ENCODE measurements around the gene PEX11B.

PEX11B gene

DNA sequence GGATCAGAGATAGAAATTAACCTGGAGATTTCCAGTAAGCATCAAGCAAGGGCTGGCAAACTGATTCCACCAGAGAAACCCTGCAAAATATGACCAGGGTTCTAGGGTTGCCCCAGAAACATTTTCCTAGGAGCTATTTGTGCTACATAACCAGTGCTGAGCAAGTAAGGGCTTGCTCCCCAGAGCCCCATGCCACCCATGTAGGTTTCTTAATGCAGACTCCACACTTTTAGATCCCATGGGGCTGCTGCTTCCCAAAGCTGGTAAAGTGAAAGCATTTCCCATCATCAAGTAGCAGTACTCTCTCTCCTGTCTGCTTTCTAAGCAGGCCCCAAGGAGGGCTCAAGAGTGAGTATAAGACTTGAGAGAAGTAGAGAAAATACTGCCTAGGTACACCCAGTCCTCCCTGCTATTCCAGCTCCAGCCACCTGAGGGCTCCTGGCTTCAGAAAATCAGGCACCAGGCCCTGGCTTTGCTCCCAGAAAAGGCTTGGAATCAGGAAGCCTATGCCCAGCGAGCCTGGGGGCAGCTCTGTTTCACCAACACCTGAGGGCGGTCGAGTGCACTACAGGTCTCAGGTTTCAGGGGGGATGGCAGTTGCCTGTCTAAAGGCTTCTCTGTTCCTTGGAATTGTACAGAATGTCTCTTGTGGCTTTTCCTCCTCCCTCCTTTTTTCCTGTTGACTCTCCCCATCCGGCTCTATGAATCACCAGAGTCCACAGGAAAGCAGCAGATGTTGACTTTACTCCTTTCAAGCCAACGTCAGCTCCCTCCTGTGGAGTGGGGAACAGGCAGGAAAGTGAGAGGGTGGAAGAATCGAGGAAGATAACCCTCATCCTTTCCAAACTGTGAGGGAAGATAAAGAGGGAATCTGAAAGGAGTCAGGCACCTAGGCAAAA lies 26.7 kb downstream of the PEX11B start (continued):
- TF ChIP-seq ZNF239 (tag by site-specific recombination; IDR thresholded peaks at IDR 0.05) (no peak), ZNF350 (tag by site-specific recombination; IDR thresholded peaks at IDR 0.05) (no peak), PRDM1 (tag by site-specific recombination; IDR thresholded peaks at IDR 0.05) (peak; percentile 92), ZNF529 (tag by site-specific recombination; IDR thresholded peaks at IDR 0.05; ENCODE audit: insufficient replicate concordance) (no peak), ZSCAN23 (tag by site-specific recombination; IDR thresholded peaks at IDR 0.05) (no peak), ZFP41 (tag by site-specific recombination; IDR thresholded peaks at IDR 0.05; ENCODE audit: borderline replicate concordance) (no peak), ZNF140 (tag by site-specific recombination; IDR thresholded peaks at IDR 0.05) (no peak), ZNF274 (IDR thresholded peaks at IDR 0.05; ENCODE audit: low read length) (no peak), ZNF274 (tag by site-specific recombination; IDR thresholded peaks at IDR 0.05; ENCODE audit: borderline replicate concordance) (no peak), WT1 (tag by site-specific recombination; IDR thresholded peaks at IDR 0.05) (peak; percentile 92), ZNF433 (tag by site-specific recombination; IDR thresholded peaks at IDR 0.05; ENCODE audit: low read depth) (no peak), ZNF747 (tag by site-specific recombination; IDR thresholded peaks at IDR 0.05) (no peak), ZNF223 (tag by site-specific recombination; IDR thresholded peaks at IDR 0.05) (no peak), ZNF510 (tag by site-specific recombination; IDR thresholded peaks at IDR 0.05; ENCODE audit: insufficient replicate concordance) (no peak)
- TF ChIP-seq, protein P1, sequence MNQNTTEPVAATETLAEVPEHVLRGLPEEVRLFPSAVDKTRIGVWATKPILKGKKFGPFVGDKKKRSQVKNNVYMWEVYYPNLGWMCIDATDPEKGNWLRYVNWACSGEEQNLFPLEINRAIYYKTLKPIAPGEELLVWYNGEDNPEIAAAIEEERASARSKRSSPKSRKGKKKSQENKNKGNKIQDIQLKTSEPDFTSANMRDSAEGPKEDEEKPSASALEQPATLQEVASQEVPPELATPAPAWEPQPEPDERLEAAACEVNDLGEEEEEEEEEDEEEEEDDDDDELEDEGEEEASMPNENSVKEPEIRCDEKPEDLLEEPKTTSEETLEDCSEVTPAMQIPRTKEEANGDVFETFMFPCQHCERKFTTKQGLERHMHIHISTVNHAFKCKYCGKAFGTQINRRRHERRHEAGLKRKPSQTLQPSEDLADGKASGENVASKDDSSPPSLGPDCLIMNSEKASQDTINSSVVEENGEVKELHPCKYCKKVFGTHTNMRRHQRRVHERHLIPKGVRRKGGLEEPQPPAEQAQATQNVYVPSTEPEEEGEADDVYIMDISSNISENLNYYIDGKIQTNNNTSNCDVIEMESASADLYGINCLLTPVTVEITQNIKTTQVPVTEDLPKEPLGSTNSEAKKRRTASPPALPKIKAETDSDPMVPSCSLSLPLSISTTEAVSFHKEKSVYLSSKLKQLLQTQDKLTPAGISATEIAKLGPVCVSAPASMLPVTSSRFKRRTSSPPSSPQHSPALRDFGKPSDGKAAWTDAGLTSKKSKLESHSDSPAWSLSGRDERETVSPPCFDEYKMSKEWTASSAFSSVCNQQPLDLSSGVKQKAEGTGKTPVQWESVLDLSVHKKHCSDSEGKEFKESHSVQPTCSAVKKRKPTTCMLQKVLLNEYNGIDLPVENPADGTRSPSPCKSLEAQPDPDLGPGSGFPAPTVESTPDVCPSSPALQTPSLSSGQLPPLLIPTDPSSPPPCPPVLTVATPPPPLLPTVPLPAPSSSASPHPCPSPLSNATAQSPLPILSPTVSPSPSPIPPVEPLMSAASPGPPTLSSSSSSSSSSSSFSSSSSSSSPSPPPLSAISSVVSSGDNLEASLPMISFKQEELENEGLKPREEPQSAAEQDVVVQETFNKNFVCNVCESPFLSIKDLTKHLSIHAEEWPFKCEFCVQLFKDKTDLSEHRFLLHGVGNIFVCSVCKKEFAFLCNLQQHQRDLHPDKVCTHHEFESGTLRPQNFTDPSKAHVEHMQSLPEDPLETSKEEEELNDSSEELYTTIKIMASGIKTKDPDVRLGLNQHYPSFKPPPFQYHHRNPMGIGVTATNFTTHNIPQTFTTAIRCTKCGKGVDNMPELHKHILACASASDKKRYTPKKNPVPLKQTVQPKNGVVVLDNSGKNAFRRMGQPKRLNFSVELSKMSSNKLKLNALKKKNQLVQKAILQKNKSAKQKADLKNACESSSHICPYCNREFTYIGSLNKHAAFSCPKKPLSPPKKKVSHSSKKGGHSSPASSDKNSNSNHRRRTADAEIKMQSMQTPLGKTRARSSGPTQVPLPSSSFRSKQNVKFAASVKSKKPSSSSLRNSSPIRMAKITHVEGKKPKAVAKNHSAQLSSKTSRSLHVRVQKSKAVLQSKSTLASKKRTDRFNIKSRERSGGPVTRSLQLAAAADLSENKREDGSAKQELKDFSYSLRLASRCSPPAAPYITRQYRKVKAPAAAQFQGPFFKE (tag by site-specific recombination; IDR thresholded peaks at IDR 0.05; ENCODE audit: borderline replicate concordance) = no peak
- TF ChIP-seq, protein P2, sequence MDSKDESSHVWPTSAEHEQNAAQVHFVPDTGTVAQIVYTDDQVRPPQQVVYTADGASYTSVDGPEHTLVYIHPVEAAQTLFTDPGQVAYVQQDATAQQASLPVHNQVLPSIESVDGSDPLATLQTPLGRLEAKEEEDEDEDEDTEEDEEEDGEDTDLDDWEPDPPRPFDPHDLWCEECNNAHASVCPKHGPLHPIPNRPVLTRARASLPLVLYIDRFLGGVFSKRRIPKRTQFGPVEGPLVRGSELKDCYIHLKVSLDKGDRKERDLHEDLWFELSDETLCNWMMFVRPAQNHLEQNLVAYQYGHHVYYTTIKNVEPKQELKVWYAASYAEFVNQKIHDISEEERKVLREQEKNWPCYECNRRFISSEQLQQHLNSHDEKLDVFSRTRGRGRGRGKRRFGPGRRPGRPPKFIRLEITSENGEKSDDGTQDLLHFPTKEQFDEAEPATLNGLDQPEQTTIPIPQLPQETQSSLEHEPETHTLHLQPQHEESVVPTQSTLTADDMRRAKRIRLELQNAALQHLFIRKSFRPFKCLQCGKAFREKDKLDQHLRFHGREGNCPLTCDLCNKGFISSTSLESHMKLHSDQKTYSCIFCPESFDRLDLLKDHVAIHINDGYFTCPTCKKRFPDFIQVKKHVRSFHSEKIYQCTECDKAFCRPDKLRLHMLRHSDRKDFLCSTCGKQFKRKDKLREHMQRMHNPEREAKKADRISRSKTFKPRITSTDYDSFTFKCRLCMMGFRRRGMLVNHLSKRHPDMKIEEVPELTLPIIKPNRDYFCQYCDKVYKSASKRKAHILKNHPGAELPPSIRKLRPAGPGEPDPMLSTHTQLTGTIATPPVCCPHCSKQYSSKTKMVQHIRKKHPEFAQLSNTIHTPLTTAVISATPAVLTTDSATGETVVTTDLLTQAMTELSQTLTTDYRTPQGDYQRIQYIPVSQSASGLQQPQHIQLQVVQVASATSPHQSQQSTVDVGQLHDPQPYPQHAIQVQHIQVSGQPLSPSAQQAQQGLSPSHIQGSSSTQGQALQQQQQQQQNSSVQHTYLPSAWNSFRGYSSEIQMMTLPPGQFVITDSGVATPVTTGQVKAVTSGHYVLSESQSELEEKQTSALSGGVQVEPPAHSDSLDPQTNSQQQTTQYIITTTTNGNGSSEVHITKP (tag by site-specific recombination; IDR thresholded peaks at IDR 0.05) = peak; percentile 98
- TF ChIP-seq, protein P3, sequence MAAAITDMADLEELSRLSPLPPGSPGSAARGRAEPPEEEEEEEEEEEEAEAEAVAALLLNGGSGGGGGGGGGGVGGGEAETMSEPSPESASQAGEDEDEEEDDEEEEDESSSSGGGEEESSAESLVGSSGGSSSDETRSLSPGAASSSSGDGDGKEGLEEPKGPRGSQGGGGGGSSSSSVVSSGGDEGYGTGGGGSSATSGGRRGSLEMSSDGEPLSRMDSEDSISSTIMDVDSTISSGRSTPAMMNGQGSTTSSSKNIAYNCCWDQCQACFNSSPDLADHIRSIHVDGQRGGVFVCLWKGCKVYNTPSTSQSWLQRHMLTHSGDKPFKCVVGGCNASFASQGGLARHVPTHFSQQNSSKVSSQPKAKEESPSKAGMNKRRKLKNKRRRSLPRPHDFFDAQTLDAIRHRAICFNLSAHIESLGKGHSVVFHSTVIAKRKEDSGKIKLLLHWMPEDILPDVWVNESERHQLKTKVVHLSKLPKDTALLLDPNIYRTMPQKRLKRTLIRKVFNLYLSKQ (tag by site-specific recombination; IDR thresholded peaks at IDR 0.05; ENCODE audit: borderline replicate concordance) = no peak
- TF ChIP-seq, protein P4, sequence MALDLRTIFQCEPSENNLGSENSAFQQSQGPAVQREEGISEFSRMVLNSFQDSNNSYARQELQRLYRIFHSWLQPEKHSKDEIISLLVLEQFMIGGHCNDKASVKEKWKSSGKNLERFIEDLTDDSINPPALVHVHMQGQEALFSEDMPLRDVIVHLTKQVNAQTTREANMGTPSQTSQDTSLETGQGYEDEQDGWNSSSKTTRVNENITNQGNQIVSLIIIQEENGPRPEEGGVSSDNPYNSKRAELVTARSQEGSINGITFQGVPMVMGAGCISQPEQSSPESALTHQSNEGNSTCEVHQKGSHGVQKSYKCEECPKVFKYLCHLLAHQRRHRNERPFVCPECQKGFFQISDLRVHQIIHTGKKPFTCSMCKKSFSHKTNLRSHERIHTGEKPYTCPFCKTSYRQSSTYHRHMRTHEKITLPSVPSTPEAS (tag by site-specific recombination; IDR thresholded peaks at IDR 0.05) = no peak
- TF ChIP-seq, protein P5, sequence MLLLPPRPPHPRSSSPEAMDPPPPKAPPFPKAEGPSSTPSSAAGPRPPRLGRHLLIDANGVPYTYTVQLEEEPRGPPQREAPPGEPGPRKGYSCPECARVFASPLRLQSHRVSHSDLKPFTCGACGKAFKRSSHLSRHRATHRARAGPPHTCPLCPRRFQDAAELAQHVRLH (tag by site-specific recombination; IDR thresholded peaks at IDR 0.05) = no peak
- TF ChIP-seq, protein P6, sequence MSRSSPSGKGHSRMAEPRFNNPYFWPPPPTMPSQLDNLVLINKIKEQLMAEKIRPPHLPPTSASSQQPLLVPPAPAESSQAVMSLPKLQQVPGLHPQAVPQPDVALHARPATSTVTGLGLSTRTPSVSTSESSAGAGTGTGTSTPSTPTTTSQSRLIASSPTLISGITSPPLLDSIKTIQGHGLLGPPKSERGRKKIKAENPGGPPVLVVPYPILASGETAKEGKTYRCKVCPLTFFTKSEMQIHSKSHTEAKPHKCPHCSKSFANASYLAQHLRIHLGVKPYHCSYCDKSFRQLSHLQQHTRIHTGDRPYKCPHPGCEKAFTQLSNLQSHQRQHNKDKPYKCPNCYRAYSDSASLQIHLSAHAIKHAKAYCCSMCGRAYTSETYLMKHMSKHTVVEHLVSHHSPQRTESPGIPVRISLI (tag by site-specific recombination; IDR thresholded peaks at IDR 0.05) = no peak; the same call in 1 of the 2 replicates
- TF ChIP-seq, protein P7, sequence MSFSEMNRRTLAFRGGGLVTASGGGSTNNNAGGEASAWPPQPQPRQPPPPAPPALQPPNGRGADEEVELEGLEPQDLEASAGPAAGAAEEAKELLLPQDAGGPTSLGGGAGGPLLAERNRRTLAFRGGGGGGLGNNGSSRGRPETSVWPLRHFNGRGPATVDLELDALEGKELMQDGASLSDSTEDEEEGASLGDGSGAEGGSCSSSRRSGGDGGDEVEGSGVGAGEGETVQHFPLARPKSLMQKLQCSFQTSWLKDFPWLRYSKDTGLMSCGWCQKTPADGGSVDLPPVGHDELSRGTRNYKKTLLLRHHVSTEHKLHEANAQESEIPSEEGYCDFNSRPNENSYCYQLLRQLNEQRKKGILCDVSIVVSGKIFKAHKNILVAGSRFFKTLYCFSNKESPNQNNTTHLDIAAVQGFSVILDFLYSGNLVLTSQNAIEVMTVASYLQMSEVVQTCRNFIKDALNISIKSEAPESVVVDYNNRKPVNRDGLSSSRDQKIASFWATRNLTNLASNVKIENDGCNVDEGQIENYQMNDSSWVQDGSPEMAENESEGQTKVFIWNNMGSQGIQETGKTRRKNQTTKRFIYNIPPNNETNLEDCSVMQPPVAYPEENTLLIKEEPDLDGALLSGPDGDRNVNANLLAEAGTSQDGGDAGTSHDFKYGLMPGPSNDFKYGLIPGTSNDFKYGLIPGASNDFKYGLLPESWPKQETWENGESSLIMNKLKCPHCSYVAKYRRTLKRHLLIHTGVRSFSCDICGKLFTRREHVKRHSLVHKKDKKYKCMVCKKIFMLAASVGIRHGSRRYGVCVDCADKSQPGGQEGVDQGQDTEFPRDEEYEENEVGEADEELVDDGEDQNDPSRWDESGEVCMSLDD (tag by site-specific recombination; IDR thresholded peaks at IDR 0.05) = peak; percentile 58; the same call in 1 of the 2 replicates

Measured in HEK293 (cell line).